Mucosa of rectum (tissue), 2 donors: ENCODE results near the gene STK36.

Source experiments
- H3K27ac ChIP-seq, 2 donors: one replicate each; pipeline ENCODE4 v1.7.0; 2013; ENCODE audit warnings: inconsistent platforms in 2 of 2, low read depth in 2 of 2, low read length in 2 of 2
- H3K27me3 ChIP-seq, 2 donors: one replicate each; pipeline ENCODE4 v1.7.0; 2013; ENCODE audit warnings: low read length in 2 of 2; ENCODE audit not compliant: control insufficient read depth in 2 of 2, insufficient read depth in 2 of 2
- H3K36me3 ChIP-seq, 2 donors: one replicate each; pipeline ENCODE4 v1.7.0; 2013; ENCODE audit warnings: low read length in 2 of 2; ENCODE audit not compliant: control insufficient read depth in 2 of 2, insufficient read depth in 2 of 2
- H3K4me1 ChIP-seq, 2 donors: one replicate each; pipeline ENCODE4 v1.7.0; 2013; ENCODE audit warnings: low read length in 2 of 2, mild to moderate bottlenecking in 1 of 2; ENCODE audit not compliant: control insufficient read depth in 2 of 2, insufficient read depth in 2 of 2
- H3K4me3 ChIP-seq, 2 donors: one replicate each; pipeline ENCODE4 v1.7.0; 2013; ENCODE audit warnings: low read length in 2 of 2
- H3K9ac ChIP-seq, 2 donors: one replicate each; pipeline ENCODE4 v1.7.0; 2013; ENCODE audit warnings: low read length in 2 of 2, low read depth in 1 of 2, mild to moderate bottlenecking in 1 of 2
- H3K9me3 ChIP-seq, 2 donors: one replicate each; pipeline ENCODE4 v1.7.0; 2013; ENCODE audit warnings: low read length in 2 of 2; ENCODE audit not compliant: control insufficient read depth in 2 of 2
- donor health status: healthy.
- donor health status: Normal muscosa, but diverticular disease.

The STK36 gene

DNA sequence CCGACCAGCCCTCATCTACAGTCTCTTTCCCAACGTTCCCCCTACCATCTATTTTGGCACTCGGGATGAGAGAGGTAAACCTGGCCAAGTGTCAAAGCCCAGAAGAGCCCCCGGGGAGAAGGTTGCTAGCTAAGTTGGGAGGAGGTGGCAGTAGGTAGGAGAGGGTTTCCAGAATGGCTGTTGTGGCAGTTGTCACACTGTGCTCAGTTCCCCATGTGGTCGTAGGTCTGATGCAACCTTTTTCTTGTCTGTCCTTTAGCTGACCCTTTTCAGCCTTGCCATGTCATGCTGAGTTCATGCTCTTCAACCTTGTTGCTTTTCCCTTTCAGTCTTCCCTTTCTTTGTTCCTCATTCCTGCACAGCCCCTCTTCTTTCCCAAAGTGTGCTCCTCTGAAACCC is 73.3 kb downstream of the STK36 start:
- Histone ChIP-seq H3K27ac (peak overlapping the region in 1 of 2 donors; percentile 38), H3K9me3 (no peaks in the 10 kb centered on the region), H3K4me3 (no peak overlapping the region), H3K9ac (no peak overlapping the region), H3K36me3 (peaks cover 42 to 55% of the 10 kb centered on the region in 2 donors), H3K4me1 (no peaks in the 10 kb centered on the region), H3K27me3 (no peaks in the 10 kb centered on the region)

DNA sequence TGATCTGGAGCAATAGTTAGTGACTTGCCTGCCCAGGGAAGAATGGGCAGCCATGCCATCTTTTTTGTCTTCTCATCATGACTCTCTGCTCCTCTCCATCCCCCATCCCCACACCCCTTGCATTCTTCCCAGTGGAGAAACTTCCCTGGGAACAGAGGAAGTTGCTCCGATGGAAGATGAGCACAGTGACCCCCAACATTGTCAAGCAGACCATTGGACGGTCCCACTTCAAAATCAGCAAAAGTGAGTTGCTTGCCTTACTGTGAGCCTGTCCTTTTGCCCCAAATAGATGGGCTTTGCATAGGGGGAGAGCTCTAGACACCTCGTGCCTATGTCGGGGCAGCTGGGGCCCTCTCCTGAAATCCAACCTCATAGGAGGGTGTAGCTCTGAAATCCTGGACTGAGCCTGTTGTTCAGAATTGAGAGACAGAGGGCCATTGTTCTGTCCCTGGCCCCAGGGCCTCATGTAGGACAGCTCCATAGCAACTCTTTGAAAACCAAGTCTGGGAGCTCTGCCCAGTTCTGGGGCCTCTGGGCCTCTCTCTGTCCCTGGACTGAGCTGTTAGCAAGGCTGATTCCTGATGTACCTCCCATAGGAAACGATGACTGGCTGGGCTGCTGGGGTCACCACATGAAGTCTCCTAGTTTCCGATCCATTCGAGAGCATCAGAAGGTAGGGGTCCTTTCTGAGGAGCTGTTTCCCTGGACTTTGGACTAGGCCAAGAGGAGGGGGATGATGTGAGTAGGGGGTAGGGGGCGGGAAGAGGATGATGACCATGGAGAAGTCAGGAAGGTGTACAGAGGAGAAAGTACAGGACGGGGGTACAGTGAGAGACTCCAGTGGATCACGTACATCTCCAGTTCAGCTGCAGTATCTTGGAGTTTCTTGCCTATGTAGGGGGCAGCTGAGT is 73.9 kb downstream of the STK36 start:
- Histone ChIP-seq H3K9me3 (no peaks in the 10 kb centered on the region), H3K9ac (no peak overlapping the region), H3K27ac (peak overlapping the region in 1 of 2 donors; percentile 38), H3K36me3 (peaks cover 40 to 54% of the 10 kb centered on the region in 2 donors), H3K27me3 (no peaks in the 10 kb centered on the region), H3K4me3 (no peak overlapping the region), H3K4me1 (no peaks in the 10 kb centered on the region)

DNA sequence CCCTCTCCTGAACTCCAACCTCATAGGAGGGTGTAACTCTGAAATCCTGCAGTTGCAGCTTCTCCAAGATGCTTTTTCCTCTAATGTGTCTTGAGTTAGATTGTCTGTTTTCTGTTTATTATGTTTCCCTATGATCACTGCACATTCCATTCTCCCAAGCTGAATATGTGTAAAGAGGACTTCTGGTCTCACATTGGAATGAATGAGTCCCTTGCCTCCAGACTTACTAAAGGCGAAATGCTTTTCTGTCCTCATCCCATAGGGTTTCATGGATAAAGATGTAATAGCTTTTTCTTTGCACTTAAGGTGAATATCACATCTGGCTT is 74.5 kb downstream of the STK36 start:
- H3K9me3 ChIP-seq = no peaks in the 10 kb centered on the region
- H3K4me1 ChIP-seq = no peaks in the 10 kb centered on the region
- H3K9ac ChIP-seq = no peak overlapping the region
- H3K4me3 ChIP-seq = no peak overlapping the region
- no peak overlapping the region for H3K27ac ChIP-seq
- H3K27me3 ChIP-seq = no peaks in the 10 kb centered on the region
- peaks cover 40 to 52% of the 10 kb centered on the region in 2 donors for H3K36me3 ChIP-seq

DNA sequence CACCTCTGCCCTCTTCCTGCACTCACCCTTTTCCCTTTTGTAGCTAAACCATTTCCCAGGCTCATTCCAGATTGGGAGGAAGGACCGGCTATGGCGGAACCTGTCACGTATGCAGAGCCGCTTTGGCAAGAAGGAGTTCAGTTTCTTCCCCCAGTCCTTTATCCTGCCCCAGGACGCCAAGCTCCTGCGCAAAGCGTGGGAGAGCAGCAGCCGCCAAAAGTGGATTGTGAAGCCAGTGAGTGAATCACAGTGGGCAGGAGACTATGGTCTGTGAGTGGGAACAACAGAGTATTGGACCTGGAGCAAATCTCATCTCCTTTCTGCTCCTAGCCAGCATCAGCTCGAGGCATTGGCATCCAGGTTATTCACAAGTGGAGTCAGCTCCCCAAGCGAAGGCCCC is 75.1 kb downstream of the STK36 start:
- Histone ChIP-seq H3K4me3 (no peak overlapping the region), H3K27me3 (no peaks in the 10 kb centered on the region), H3K4me1 (no peaks in the 10 kb centered on the region), H3K9me3 (no peaks in the 10 kb centered on the region), H3K27ac (no peak overlapping the region), H3K9ac (no peak overlapping the region), H3K36me3 (peaks cover 42 to 51% of the 10 kb centered on the region in 2 donors)

DNA sequence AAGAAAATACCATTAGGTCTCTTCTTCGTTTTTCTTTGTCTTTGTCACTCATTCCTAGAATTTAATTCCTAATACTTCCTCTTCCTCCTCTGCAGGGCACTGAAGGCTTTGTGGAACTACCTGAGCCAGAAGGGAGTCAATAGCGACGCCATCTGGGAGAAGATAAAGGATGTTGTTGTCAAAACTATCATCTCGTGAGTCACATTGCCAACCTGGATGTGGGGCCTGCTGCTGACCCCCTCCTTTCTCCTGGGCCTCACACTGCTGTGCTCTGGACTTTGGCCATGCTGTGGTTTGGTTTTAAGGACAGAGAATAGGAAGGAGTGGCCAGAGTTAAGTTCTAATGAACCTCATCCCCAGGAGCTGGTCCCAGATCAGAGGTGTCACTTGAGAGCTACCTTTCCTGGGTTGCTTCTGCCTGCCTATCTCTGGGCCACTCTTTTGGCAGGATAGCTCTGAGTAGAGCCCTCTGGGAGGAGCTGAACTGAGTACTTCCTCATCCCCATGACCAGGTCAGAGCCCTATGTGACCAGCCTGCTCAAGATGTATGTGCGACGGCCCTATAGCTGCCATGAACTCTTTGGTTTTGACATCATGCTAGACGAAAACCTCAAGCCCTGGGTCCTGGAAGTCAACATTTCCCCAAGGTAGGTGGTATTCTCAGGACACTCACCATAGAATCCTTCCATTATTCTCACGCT is 77.0 kb downstream of the STK36 start:
- Histone ChIP-seq H3K9me3 (no peaks in the 10 kb centered on the region), H3K9ac (no peak overlapping the region), H3K36me3 (peaks cover 57 to 70% of the 10 kb centered on the region in 2 donors), H3K27me3 (no peaks in the 10 kb centered on the region), H3K4me3 (no peak overlapping the region), H3K27ac (no peak overlapping the region), H3K4me1 (no peaks in the 10 kb centered on the region)
